Mononuclear cell (primary cell): ENCODE measurements around the gene EVPL. TPM values are rescaled to one million over a fixed set of nuclear protein-coding genes. Genes with fewer than 3 reads are reported as not detected.

ENCODE experiments used
- H3K27me3 ChIP-seq: 2 replicates; pipeline ENCODE4 v1.6.0; 2011; ENCODE audit warnings: low read length, control low read depth; ENCODE audit not compliant: insufficient read depth
- H3K4me1 ChIP-seq: 2 replicates; pipeline ENCODE4 v1.5.1; 2011; ENCODE audit warnings: mild to moderate bottlenecking, low read length, control low read depth; ENCODE audit not compliant: insufficient read depth
- H3K4me3 ChIP-seq: 2 replicates; pipeline ENCODE4 v1.5.1; 2011; ENCODE audit warnings: mild to moderate bottlenecking, low read length, moderate library complexity
- H3K9me3 ChIP-seq: 2 replicates; pipeline ENCODE4 v1.5.1; 2011; ENCODE audit warnings: low read depth, mild to moderate bottlenecking, control low read depth, low read length
- total RNA-seq: library from RNA; depleted of rRNA; stranded (reverse); fragments of >200 nt; gene quantifications from one replicate; pipeline ENCODE4 v1.2.3, GENCODE V29; 2012

Gene EVPL
- total RNA-seq, 1 donor, result under 0.01 TPM

DNA sequence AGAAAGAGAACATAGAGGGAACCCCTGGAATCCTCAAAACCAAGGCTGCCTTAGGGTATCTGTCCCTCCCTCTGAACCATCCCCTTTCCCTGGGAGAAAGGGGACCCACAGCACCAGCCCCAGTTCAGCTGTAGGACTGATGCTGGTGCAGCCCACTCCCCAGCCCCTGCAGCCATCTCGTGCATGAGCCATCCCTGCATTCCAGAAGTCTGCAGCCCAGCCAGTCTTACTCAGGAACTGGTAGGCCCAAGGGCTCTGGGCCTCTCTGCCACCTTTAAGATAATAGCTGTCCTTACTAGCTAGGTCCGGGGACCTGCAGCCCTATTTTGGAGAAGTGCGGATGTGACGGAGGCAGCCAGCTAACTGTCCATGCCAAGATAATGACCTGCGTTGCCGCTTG lies 6.0 kb upstream of the EVPL start:
- H3K27me3 ChIP-seq, result no peaks in the 10 kb centered on the region
- H3K9me3 ChIP-seq, result no peaks in the 10 kb centered on the region
- peaks cover 11% of the 10 kb centered on the region for H3K4me1 ChIP-seq
- no peak overlapping the region for H3K4me3 ChIP-seq

DNA sequence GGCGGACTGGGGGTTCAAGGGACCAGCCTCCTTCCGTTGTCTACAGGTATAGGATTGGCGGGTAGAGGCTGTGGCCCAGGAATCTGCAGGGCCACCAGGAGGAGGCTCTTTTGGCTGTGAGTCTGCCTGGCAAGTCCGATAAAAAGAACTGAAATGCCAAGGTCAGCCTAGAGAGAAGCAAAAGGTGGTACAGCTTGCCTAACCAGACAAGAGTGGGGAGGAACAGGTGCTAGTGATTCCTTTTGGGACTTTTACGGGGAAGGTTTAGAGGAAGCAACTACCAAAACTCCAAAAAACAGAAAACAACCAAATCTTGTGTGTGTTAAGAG lies 5.6 kb upstream of the EVPL start:
- H3K4me3 ChIP-seq, result no peak overlapping the region
- no peaks in the 10 kb centered on the region for H3K9me3 ChIP-seq
- H3K27me3 ChIP-seq, result no peaks in the 10 kb centered on the region
- H3K4me1 ChIP-seq, result peaks cover 11% of the 10 kb centered on the region

DNA sequence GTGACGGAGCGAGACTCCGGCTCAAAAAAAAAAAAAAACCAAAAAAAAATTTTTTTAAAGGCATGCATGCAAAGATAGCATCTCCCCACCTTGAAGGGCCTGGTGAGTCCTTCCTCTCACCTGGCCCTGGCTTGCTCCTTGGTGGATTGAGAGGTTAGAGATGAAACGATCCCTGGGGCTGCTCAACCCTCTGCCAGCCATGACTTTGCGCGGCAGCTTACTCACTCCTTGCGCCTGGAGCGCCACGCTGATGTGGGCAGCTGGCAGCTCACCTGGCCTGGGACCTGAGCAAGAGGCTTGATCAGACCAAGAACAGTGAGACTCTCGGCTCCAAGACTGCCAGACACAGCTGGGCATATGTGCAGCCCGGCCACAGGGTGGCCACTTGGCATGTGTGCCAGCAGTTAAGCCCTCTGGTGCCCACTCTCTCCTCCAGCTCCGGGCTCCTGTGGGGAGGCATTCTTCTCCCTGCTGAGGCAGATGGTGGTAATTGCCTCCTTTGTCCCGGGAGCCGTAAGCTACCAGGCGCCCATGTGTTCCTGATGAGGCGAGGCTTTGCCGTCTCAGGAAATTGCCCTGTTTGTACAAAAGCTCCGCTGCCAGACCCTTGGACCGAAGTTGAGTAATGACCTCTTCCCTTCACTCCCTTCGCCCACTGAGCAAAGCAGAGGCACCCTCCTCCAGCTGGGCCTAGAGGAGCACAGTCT lies 5.1 kb upstream of the EVPL start:
- H3K9me3 ChIP-seq, result no peaks in the 10 kb centered on the region
- H3K27me3 ChIP-seq, result no peaks in the 10 kb centered on the region
- H3K4me1 ChIP-seq, result peaks cover 11% of the 10 kb centered on the region
- H3K4me3 ChIP-seq, result no peak overlapping the region

DNA sequence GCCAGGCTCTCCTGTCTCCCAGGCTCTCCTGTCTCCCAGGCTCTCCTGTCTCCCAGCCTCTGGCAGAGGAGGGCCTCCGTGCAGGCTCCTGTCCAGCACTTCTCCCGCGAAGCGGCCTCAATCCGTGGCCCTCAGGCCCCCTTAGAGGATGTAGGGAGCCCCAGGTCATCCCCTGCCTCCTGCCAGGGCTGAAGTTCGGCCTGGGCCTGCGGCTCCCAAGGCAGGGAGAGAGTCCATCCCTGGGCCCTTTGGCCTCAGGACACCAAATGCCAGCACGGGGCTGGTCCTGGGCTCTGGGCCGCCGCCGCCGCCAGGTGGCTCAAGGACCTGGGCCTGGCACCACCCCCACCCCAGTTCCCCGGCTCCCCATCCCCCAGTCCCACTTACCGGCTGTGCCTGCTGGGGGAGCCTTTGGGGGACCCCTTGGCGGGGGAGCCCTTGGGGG lies 370 bp downstream of the EVPL start:
- H3K4me3 ChIP-seq, result no peak overlapping the region
- no peaks in the 10 kb centered on the region for H3K27me3 ChIP-seq
- H3K9me3 ChIP-seq, result no peaks in the 10 kb centered on the region
- peaks cover 11% of the 10 kb centered on the region for H3K4me1 ChIP-seq

DNA sequence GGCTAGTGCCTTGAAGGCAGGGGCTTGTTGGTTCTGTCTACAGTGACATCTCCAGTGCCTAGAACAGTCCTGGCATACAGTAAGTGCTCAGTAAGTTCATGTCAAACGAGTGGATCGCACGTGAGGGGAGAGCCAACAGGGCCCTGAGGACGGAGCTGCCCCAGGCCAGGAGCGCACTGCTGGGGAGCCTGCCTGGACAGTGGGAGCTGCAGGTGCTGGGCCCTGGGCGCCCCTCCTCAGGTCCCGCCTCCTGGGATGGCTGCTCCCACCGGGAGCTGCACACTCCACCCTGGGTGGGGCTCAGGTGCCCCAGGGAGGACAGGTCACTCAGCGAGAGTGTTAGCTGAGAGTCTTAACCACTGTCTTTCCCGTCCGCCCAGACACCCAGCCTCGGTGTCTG lies 1.8 kb downstream of the EVPL start:
- Histone ChIP-seq H3K4me1 (peaks cover 11% of the 10 kb centered on the region), H3K9me3 (no peaks in the 10 kb centered on the region), H3K27me3 (no peaks in the 10 kb centered on the region), H3K4me3 (no peak overlapping the region)

DNA sequence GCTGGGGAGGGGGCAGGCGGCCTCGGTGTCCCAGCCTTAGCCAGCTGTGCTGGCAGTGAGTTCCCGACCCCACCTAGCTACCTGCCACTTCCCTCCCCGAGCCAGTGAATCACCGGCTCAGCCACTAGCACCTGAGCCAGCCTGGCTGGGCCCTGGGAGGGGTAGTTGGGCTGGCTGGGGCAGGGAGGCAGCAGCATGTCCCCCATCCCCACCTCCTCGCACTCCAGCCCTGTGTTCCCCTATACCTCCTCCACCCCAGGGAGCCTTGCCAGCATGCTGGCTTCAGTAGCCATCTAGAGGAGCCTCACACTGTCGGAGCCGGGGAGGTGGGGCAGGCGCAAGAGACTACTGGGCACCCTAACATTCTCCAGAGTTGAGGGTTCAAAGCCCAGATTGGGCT lies 2.8 kb downstream of the EVPL start:
- Histone ChIP-seq H3K4me1 (peaks cover 3% of the 10 kb centered on the region), H3K4me3 (no peak overlapping the region), H3K9me3 (no peaks in the 10 kb centered on the region), H3K27me3 (no peaks in the 10 kb centered on the region)

DNA sequence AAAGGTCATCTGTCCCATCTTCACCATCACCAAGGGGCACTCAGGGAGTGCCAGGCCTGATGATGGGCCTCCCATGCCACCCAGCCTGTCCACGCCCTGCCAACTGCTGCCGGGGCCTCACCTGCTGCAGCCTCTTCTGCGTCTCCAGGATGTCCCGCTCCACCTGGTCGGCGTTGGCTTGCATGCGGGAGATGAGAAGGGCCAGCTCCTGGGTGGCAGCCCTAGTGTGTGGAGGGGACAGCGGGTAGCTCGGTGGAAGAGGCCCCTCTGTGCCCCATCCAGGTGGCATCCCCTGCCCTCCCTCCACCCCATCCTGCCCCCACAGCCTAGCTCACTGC lies 3.2 kb downstream of the EVPL start:
- no peaks in the 10 kb centered on the region for H3K27me3 ChIP-seq
- no peak overlapping the region for H3K4me3 ChIP-seq
- no peaks in the 10 kb centered on the region for H3K4me1 ChIP-seq
- no peaks in the 10 kb centered on the region for H3K9me3 ChIP-seq

DNA sequence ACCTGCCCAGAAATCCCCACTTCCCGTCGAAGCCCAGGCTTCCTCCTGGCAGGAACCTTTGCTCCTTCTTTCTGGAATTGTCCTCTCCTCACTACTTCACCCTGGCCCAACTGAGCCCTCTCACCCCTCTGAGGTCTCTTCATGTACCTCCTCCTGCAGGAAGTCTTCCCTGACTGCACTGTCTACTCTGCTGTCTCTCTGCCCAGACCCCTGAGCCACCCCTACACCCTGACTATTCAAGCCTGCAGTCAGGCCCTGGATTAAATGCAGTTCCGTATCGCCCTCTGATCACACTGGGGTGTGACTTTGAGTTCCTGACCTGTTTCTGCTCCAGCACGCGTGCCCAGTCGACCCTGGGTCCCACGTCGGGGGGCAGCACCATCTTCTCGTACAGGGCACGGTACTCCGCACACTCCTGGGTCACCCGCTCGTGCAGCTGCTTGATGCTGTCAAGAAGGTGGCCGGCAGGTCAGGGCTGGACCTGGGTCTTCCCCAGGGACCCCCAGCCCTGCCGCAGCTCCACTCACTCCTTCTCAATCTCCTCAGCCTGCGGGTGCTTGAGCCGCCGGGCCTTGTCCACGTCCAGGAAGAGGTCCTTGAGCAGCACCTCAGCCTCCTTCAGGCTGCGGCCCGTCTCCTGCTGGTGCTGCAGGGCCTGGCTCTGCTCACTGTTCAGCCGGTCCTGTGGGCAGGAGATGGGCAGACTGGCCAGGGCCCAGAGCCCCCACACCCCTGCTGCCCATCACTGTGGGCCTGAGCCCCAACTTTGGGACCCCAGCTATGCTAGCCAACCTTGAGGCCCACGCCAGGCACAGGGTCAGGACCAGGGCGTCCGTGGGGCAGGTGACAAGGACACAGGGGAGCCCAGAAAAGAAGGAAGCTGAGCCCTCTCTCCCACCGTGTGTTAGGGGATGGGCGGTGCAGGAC lies 3.9 kb downstream of the EVPL start:
- no peak overlapping the region for H3K4me3 ChIP-seq
- no peaks in the 10 kb centered on the region for H3K27me3 ChIP-seq
- H3K9me3 ChIP-seq, result no peaks in the 10 kb centered on the region
- H3K4me1 ChIP-seq, result no peaks in the 10 kb centered on the region

DNA sequence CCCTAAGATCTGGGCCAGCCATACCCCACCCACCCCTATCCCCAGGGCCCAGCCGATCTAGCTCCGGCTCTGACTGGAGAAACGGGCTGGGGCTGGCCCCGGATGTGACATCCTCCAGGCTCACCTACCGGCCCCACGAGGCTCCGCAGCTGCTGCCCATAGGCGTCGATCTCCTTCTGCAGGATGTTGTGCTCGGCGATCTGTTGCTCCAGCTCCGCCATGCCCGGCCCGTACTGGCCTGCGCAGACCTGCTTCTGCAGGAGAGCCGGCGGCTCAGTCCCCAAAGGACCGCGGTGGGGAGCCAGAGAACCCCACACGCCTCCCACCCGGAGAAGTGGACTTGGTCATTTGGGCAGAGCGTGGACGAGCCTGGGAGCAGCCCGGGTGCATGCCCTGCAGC lies 4.8 kb downstream of the EVPL start:
- Histone ChIP-seq H3K4me3 (no peak overlapping the region), H3K4me1 (no peaks in the 10 kb centered on the region), H3K27me3 (no peaks in the 10 kb centered on the region), H3K9me3 (no peaks in the 10 kb centered on the region)

DNA sequence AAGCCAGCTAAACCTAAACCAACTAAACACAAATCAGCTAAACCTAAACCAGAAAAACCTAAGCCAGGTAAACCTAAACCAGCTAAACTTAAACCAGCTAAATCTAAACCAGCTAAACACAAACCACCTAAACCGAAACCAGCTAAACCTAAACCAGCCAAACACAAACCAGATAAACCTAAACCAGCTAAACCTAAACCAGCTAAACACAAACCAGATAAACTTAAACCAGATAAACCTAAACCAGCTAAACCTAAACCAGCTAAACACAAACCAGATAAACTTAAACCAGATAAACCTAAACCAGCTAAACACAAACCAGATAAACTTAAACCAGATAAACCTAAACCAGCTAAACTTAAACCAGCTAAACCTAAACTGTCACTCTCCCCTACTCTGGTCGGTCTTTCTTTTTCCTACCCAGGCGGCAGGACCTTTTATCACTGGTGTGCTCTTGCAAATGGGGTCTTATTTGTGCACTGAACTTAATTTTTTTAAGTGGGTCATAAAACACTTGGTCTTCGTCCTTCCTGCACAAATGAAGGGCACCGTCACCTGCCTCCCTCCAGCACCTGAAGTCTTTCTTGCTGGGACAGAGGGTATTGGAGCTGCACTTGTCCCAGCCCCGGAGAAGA lies 7.2 kb downstream of the EVPL start:
- no peaks in the 10 kb centered on the region for H3K9me3 ChIP-seq
- H3K27me3 ChIP-seq, result no peaks in the 10 kb centered on the region
- H3K4me3 ChIP-seq, result no peak overlapping the region
- H3K4me1 ChIP-seq, result no peaks in the 10 kb centered on the region

DNA sequence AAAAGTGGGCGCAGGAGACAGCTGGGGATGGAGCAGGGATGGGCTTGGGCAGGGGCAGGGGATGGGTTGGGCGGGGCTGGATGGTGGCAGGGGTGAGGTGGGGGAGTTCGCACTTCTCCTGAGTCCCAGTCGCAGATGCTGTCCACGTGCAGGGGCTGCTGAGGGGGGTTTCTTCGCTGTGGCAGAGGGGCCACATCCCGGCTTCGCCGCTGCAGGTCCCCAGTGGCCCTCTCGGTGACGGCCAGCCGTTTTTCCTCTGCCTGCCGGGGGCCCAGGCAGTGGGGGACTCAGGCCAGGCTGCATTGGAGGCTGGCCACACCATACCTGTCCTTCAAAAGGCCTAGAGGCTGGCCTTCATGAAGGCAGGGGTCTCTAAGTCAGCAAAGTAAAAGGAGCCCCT lies 8.3 kb downstream of the EVPL start:
- Histone ChIP-seq H3K27me3 (no peaks in the 10 kb centered on the region), H3K9me3 (no peaks in the 10 kb centered on the region), H3K4me3 (no peak overlapping the region), H3K4me1 (peaks cover 3% of the 10 kb centered on the region)

DNA sequence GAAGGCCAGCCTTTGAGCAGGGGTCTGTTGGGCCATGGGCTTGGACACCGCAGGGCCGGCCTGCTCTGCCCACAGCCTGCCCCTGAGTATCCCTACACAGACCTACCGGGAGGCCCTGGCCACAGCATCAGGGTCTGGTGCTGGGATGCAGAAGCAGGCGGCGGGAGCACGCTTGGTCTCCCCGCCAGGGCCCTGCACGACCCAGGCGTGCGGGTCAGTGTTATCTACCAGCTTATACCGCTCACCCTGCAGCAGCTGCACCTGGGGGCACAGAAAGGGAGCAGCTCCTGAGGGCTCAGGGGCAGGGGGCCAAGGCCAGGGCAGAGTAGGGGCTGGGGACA lies 8.8 kb downstream of the EVPL start:
- peaks cover 3% of the 10 kb centered on the region for H3K4me1 ChIP-seq
- no peaks in the 10 kb centered on the region for H3K9me3 ChIP-seq

DNA sequence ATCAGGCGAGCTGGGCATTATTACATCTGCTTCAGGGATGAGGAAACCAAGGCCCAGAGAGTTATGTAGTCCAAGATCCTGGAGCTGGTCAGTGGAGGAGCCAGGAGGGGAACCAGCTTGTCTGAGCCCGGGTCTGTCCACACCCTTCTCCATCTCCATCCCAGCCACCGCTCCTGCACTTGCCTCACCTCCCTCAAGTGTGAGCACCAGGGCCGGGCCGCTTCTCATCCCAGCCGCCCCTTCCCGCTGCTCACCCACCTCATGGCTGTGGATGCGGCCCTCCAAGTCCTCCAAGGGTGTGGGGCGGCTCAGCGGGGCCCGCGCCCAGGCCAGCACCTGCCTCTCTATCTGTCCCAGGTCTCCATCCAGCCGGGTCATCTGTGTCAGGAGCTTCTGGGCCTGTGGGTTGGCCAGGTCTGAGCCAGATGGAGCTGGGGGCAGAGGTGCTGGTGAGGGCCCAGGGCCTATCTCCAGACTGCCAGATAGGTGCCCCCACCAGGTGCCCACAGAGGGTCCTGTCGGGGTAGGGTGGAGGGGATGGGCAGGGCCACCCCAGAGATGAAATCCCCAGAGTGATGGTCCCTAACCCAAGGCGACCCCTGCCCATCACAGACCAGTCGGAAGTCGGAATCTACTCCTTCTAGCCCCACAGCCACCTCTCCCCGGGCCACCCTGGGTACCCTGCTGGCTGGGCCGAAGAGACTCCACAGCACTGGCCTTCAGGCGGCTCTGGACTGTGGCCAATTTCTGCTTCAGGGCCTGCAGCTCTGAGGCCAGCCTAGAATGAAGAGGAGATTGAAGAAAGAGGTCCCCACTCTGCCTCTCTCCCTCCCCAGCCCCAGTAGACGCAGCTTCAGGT lies 9.4 kb downstream of the EVPL start:
- Histone ChIP-seq H3K4me1 (peaks cover 3% of the 10 kb centered on the region), H3K4me3 (no peak overlapping the region), H3K9me3 (no peaks in the 10 kb centered on the region), H3K27me3 (no peaks in the 10 kb centered on the region)

More for the DNA sequence above, 8.8 kb downstream of the EVPL start:
- Histone ChIP-seq H3K4me3 (no peak overlapping the region), H3K27me3 (no peaks in the 10 kb centered on the region)

DNA sequence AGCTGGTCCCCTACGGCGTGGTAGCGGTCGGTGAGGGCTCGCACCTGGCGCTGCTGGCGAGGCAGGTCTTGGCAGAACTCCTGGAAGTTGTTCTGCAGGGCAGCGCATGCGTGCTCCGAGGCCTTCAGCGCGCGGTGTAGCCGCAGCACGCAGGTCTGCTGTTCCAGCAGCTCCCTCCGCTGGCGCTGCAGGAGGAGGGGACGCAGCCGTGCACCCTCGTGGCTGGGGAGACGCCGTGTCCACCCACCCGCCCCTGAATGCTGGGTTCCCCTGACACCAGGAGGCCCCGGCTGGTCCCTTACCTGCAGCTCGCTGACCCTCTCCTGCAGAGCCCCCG lies 12.2 kb downstream of the EVPL start:
- Histone ChIP-seq H3K9me3 (no peaks in the 10 kb centered on the region), H3K4me1 (peaks cover 3% of the 10 kb centered on the region), H3K27me3 (no peaks in the 10 kb centered on the region), H3K4me3 (no peak overlapping the region)
